HG02943 (cell line): ENCODE results near the gene SCGN.
"Not testable (repeated sequence)": the region's sequence is repeated elsewhere in the genome, so short reads cannot be mapped to it uniquely, and the experiment has no call there.

Experiments used
- ATAC-seq: cut with Tn5 transposase; IDR thresholded peaks from one replicate; pipeline ENCODE4 v1.9.1; 2021; ENCODE audit warnings: mild to moderate bottlenecking, low read depth, moderate library complexity; ENCODE audit not compliant: unreplicated experiment

Gene SCGN

GRCh38 chr6:25717866-25718740 is 66.1 kb downstream of the SCGN start:
- ATAC-seq, result no peak

- ATAC-seq, result no peak
Measured at GRCh38 chr6:25726122-25726911, 74.3 kb downstream of the SCGN start.

- ATAC-seq, result no peak
Measured at GRCh38 chr6:25727028-25727427, 75.0 kb downstream of the SCGN start.

GRCh38 chr6:25730907-25731306 is 78.9 kb downstream of the SCGN start:
- no peak for ATAC-seq

- ATAC-seq, result no peak
Measured at GRCh38 chr6:25731721-25732120, 79.7 kb downstream of the SCGN start.

GRCh38 chr6:25732468-25733198 is 80.6 kb downstream of the SCGN start:
- ATAC-seq, result no peak

GRCh38 chr6:25735261-25735660 is 83.2 kb downstream of the SCGN start:
- no peak for ATAC-seq

- ATAC-seq, result no peak
Measured at GRCh38 chr6:25743868-25744267, 91.9 kb downstream of the SCGN start.

- no peak for ATAC-seq
Measured at GRCh38 chr6:25745836-25746235, 93.8 kb downstream of the SCGN start.

GRCh38 chr6:25746968-25747367 is 95.0 kb downstream of the SCGN start:
- no peak for ATAC-seq

- no peak for ATAC-seq
Measured at GRCh38 chr6:25747477-25747876, 95.5 kb downstream of the SCGN start.

GRCh38 chr6:25748049-25748448 is 96.0 kb downstream of the SCGN start:
- ATAC-seq, result no peak

- not testable (repeated sequence) for ATAC-seq
Measured at GRCh38 chr6:25748601-25749517, 96.8 kb downstream of the SCGN start.

- ATAC-seq, result no peak
Measured at GRCh38 chr6:25749837-25750236, 97.8 kb downstream of the SCGN start.

GRCh38 chr6:25750906-25751305 is 98.9 kb downstream of the SCGN start:
- no peak for ATAC-seq
